Upper lobe of left lung (tissue), 6 donors: ENCODE measurements around the gene RABL2B. TPM values are rescaled to one million over a fixed set of nuclear protein-coding genes. Genes with fewer than 3 reads are reported as not detected.

Experiments
- ATAC-seq, 2 donors: fragments of 200-7000 bp; cut with Tn5 transposase; one replicate each; pipeline ENCODE4 v1.9.1; 2022; ENCODE audit warnings: mild to moderate bottlenecking in 2 of 2, moderate library complexity in 2 of 2; ENCODE audit not compliant: low FRiP score in 2 of 2
- DNase-seq, 2 donors: peaks; one replicate each; pipeline ENCODE4 v3.0.0-alpha.2; 2019 to 2020
- H3K27ac ChIP-seq, 4 donors: fragments of 200-600 bp; sonication (generic); one replicate each; pipeline ENCODE4 v1.5.1; 2016 to 2019
- H3K27me3 ChIP-seq, 4 donors: fragments of 200-600 bp; sonication (generic); one replicate each; pipeline ENCODE4 v1.5.1; 2017 to 2019
- H3K36me3 ChIP-seq, 4 donors: fragments of 200-600 bp; sonication (generic); one replicate each; pipeline ENCODE4 v1.5.1; 2016 to 2019
- H3K4me1 ChIP-seq, 4 donors: fragments of 200-600 bp; sonication (generic); one replicate each; pipeline ENCODE4 v1.5.1; 2018 to 2019
- H3K4me3 ChIP-seq, 4 donors: fragments of 200-600 bp; sonication (generic); one replicate each; pipeline ENCODE4 v1.5.1; 2017 to 2019; ENCODE audit warnings: mild to moderate bottlenecking in 2 of 4, moderate library complexity in 1 of 4
- H3K9me3 ChIP-seq, 4 donors: fragments of 200-600 bp; sonication (generic); one replicate each; pipeline ENCODE4 v1.5.1; 2018 to 2019
- CTCF ChIP-seq, 6 experiments: fragments of 450-650 bp in 4 of 6; fragments of 200-600 bp in 2 of 6; sonication (generic) in 2 of 6; IDR thresholded peaks; one replicate each; pipeline ENCODE4 v1.5.1; 2016 to 2019; ENCODE audit warnings: antibody characterized with exemption in 6 of 6
- EP300 ChIP-seq, 4 donors: sonication (generic); formaldehyde crosslinking; IDR thresholded peaks; one replicate each; pipeline ENCODE4 v1.5.1; 2017; ENCODE audit warnings: antibody characterized with exemption in 4 of 4, control low read depth in 2 of 4
- POLR2A ChIP-seq, 4 donors: fragments of 450-650 bp; IDR thresholded peaks; one replicate each; pipeline ENCODE4 v1.5.1; 2016 to 2017; ENCODE audit warnings: antibody characterized with exemption in 4 of 4, mild to moderate bottlenecking in 2 of 4
- POLR2AphosphoS5 ChIP-seq, 2 donors: sonication (generic); formaldehyde crosslinking; IDR thresholded peaks; one replicate each; pipeline ENCODE4 v1.5.1; 2017; ENCODE audit warnings: antibody characterized with exemption in 2 of 2
- WGBS, 2 donors: methylation state at CpG; one replicate each; pipeline ENCODE4 v1.1.5; 2017 to 2018; 5-methylcytosine and 5-hydroxymethylcytosine counted together
- total RNA-seq, 6 donors: library from RNA; depleted of rRNA in 4 of 6; stranded (reverse); fragments of >200 nt in 4 of 6; gene quantifications; one replicate each; pipeline versions ENCODE4 v1.1.0 to v1.2.1, GENCODE V29; 2016 to 2021
- donor health status: DM: no; HTN: no; CAD: no; lungs with moderate emphysema.
- donor health status: DM: no; HTN: yes; CAD: no; lungs with severe emphysema.

The RABL2B gene
- total RNA-seq, 6 donors from 2014 or later, result 24.9 to 74.4 (median 38.1) TPM

- H3K4me3 ChIP-seq, result no peak overlapping the region
- WGBS, 2 donors, result 76 to 84% methylated on average over 6 of the region's 6 CpGs
- H3K27me3 ChIP-seq, result no peaks in the 10 kb centered on the region
- TF ChIP-seq POLR2AphosphoS5 (IDR thresholded peaks at IDR 0.05), result no peak
- no peak for TF ChIP-seq CTCF (IDR thresholded peaks at IDR 0.05)
- no peak for TF ChIP-seq EP300 (IDR thresholded peaks at IDR 0.05)
- TF ChIP-seq POLR2A (IDR thresholded peaks at IDR 0.05), result no peak
- no peaks in the 10 kb centered on the region for H3K9me3 ChIP-seq
- H3K27ac ChIP-seq, result no peak overlapping the region
- peaks cover 12 to 22% (median 16%) of the 10 kb centered on the region in 4 donors for H3K4me1 ChIP-seq
- ATAC-seq (no peak), DNase-seq (no peak)
- H3K36me3 ChIP-seq, result peaks cover 0 to 3% (median under 1%) of the 10 kb centered on the region in 4 donors
These were observed 47.8 kb downstream of the RABL2B start for GRCh38 chr22:50735739-50736030.

- WGBS, 2 donors, result 90 to 93% methylated on average over 13 of the region's 13 CpGs
- H3K27ac ChIP-seq, result no peak overlapping the region
- peaks cover 0 to 3% (median 1%) of the 10 kb centered on the region in 4 donors for H3K36me3 ChIP-seq
- ATAC-seq, result no peak
- no peaks in the 10 kb centered on the region for H3K27me3 ChIP-seq
- no peak for DNase-seq
- H3K4me3 ChIP-seq, result no peak overlapping the region
- H3K4me1 ChIP-seq, result peaks cover 12 to 26% (median 18%) of the 10 kb centered on the region in 4 donors
- H3K9me3 ChIP-seq, result no peaks in the 10 kb centered on the region
- TF ChIP-seq POLR2AphosphoS5 (IDR thresholded peaks at IDR 0.05) (no peak), EP300 (IDR thresholded peaks at IDR 0.05) (no peak), POLR2A (IDR thresholded peaks at IDR 0.05) (no peak), CTCF (IDR thresholded peaks at IDR 0.05) (no peak)
These were observed 48.3 kb downstream of the RABL2B start for GRCh38 chr22:50734986-50735738.

GRCh38 chr22:50734343-50734771 is 49.1 kb downstream of the RABL2B start:
- ATAC-seq, result no peak
- 72 to 81% methylated on average over 9 to 10 of the region's 10 CpGs for WGBS, 2 donors

GRCh38 chr22:50733521-50734342 is 49.7 kb downstream of the RABL2B start:
- DNase-seq, result peak in 1 of 2 donors; percentile 19
- no peak overlapping the region for H3K27ac ChIP-seq
- H3K27me3 ChIP-seq, result no peaks in the 10 kb centered on the region
- no peak overlapping the region for H3K4me3 ChIP-seq
- TF ChIP-seq EP300 (IDR thresholded peaks at IDR 0.05) (no peak), POLR2AphosphoS5 (IDR thresholded peaks at IDR 0.05) (no peak), CTCF (IDR thresholded peaks at IDR 0.05) (no peak), POLR2A (IDR thresholded peaks at IDR 0.05) (no peak)
- no peak for ATAC-seq
- H3K4me1 ChIP-seq, result peaks cover 12 to 26% (median 20%) of the 10 kb centered on the region in 4 donors
- WGBS, 2 donors, result 62% methylated on average over 22 of the region's 22 CpGs
- H3K36me3 ChIP-seq, result peaks cover 0 to 9% (median 3%) of the 10 kb centered on the region in 4 donors
- no peaks in the 10 kb centered on the region for H3K9me3 ChIP-seq

More at GRCh38 chr22:50734343-50734771, 49.1 kb downstream of the RABL2B start:
- Histone ChIP-seq H3K4me3 (no peak overlapping the region), H3K27me3 (no peaks in the 10 kb centered on the region), H3K9me3 (no peaks in the 10 kb centered on the region), H3K27ac (no peak overlapping the region), H3K36me3 (peaks cover 0 to 3% (median 2%) of the 10 kb centered on the region in 4 donors), H3K4me1 (peaks cover 12 to 26% (median 19%) of the 10 kb centered on the region in 4 donors)
- DNase-seq, result no peak
- TF ChIP-seq EP300 (IDR thresholded peaks at IDR 0.05), result no peak
- TF ChIP-seq CTCF (IDR thresholded peaks at IDR 0.05), result no peak
- TF ChIP-seq POLR2A (IDR thresholded peaks at IDR 0.05), result no peak
- TF ChIP-seq POLR2AphosphoS5 (IDR thresholded peaks at IDR 0.05), result no peak
